H9 (cell line): ENCODE results near the gene MEG3. TPM values are rescaled to one million over a fixed set of nuclear protein-coding genes. Genes with fewer than 3 reads are reported as not detected.

ENCODE experiments used
- DNase-seq: peaks from one replicate; pipeline ENCODE4 v3.0.0-alpha.2; 2017
- H2AFZ ChIP-seq: one replicate; pipeline ENCODE4 v1.6.1; 2013; ENCODE audit warnings: mild to moderate bottlenecking, low read length, control low read depth, moderate library complexity
- H2AK5ac ChIP-seq: 2 replicates; pipeline ENCODE4 v1.6.1; 2013; ENCODE audit warnings: low read length, control low read depth, mixed read lengths; ENCODE audit not compliant: insufficient read length
- H2BK120ac ChIP-seq: one replicate; pipeline ENCODE4 v1.6.1; 2013; ENCODE audit warnings: low read depth, mild to moderate bottlenecking, low read length, control low read depth, inconsistent platforms; ENCODE audit not compliant: poor library complexity, severe bottlenecking
- H2BK12ac ChIP-seq: 2 replicates; pipeline ENCODE4 v1.6.1; 2013; ENCODE audit warnings: low read length, control low read depth, mixed read lengths, low read depth; ENCODE audit not compliant: insufficient read length
- H2BK15ac ChIP-seq: 2 replicates; pipeline ENCODE4 v1.6.1; 2013; ENCODE audit warnings: low read depth, low read length, control low read depth
- H2BK20ac ChIP-seq: one replicate; pipeline ENCODE4 v1.6.1; 2013; ENCODE audit warnings: low read depth, mild to moderate bottlenecking, low read length, control low read depth, inconsistent platforms; ENCODE audit not compliant: poor library complexity, severe bottlenecking
- H2BK5ac ChIP-seq: 2 replicates; pipeline ENCODE4 v1.6.1; 2013; ENCODE audit warnings: low read length, control low read depth, mixed read lengths; ENCODE audit not compliant: insufficient read length
- H3K14ac ChIP-seq: 2 replicates; pipeline ENCODE4 v1.6.1; 2013; ENCODE audit warnings: low read length, control low read depth; ENCODE audit not compliant: insufficient read depth
- H3K18ac ChIP-seq: 2 replicates; pipeline ENCODE4 v1.6.1; 2013; ENCODE audit warnings: low read depth, mild to moderate bottlenecking, mixed read lengths, low read length, control low read depth; ENCODE audit not compliant: insufficient read length
- H3K23ac ChIP-seq: 2 replicates; pipeline ENCODE4 v1.6.1; 2013; ENCODE audit warnings: low read length, control low read depth, mixed read lengths, low read depth; ENCODE audit not compliant: insufficient read length
- H3K23me2 ChIP-seq: 2 replicates; pipeline ENCODE4 v1.6.1; 2013; ENCODE audit warnings: low read depth, mild to moderate bottlenecking, mixed read lengths, low read length, control low read depth; ENCODE audit not compliant: insufficient read length, poor library complexity, severe bottlenecking
- H3K27ac ChIP-seq: 2 replicates; pipeline ENCODE4 v1.5.1; 2013; ENCODE audit warnings: low read length, control low read depth, mixed read lengths, low read depth; ENCODE audit not compliant: insufficient read length
- H3K27me3 ChIP-seq: 2 replicates; pipeline ENCODE4 v1.6.1; 2013; ENCODE audit warnings: low read length, control low read depth, inconsistent platforms; ENCODE audit not compliant: insufficient read depth
- H3K4ac ChIP-seq: 2 replicates; pipeline ENCODE4 v1.6.1; 2013; ENCODE audit warnings: low read depth, mild to moderate bottlenecking, control low read depth, inconsistent platforms, low read length, moderate library complexity
- H3K4me1 ChIP-seq: 2 replicates; pipeline ENCODE4 v1.6.1; 2013; ENCODE audit warnings: low read length, control low read depth, inconsistent platforms; ENCODE audit not compliant: insufficient read depth
- H3K4me2 ChIP-seq: 2 replicates; pipeline ENCODE4 v1.6.1; 2013; ENCODE audit warnings: low read length, control low read depth, mixed read lengths; ENCODE audit not compliant: insufficient read length, insufficient read depth
- H3K56ac ChIP-seq: 2 replicates; pipeline ENCODE4 v1.6.1; 2013; ENCODE audit warnings: low read depth, mild to moderate bottlenecking, mixed read lengths, low read length, control low read depth; ENCODE audit not compliant: insufficient read length
- H3K79me1 ChIP-seq: 2 replicates; pipeline ENCODE4 v1.6.1; 2013; ENCODE audit warnings: low read depth, mild to moderate bottlenecking, moderate library complexity, low read length, control low read depth, inconsistent platforms; ENCODE audit not compliant: insufficient read depth, poor library complexity, severe bottlenecking
- H3K79me2 ChIP-seq: 2 replicates; pipeline ENCODE4 v1.6.1; 2013; ENCODE audit warnings: low read length, control low read depth, inconsistent platforms; ENCODE audit not compliant: insufficient read depth
- H3K9ac ChIP-seq: 2 replicates; pipeline ENCODE4 v1.6.1; 2013; ENCODE audit warnings: low read length, control low read depth, mixed read lengths; ENCODE audit not compliant: insufficient read length; ENCODE audit errors: extremely low read depth
- H3K9me3 ChIP-seq: one replicate; pipeline ENCODE4 v1.6.1; 2013; ENCODE audit warnings: low read depth, low read length, inconsistent platforms; ENCODE audit not compliant: control insufficient read depth
- H3T11ph ChIP-seq: one replicate; pipeline ENCODE4 v1.6.1; 2013; ENCODE audit warnings: mild to moderate bottlenecking, low read length, control low read depth, inconsistent platforms
- H4K20me1 ChIP-seq: one replicate; pipeline ENCODE4 v1.6.1; 2013; ENCODE audit not compliant: control insufficient read depth, insufficient read length, insufficient read depth
- H4K5ac ChIP-seq: 2 replicates; pipeline ENCODE4 v1.6.1; 2013; ENCODE audit warnings: low read depth, mild to moderate bottlenecking, mixed read lengths, low read length, control low read depth; ENCODE audit not compliant: insufficient read length
- H4K8ac ChIP-seq: replicated peaks from 2 replicates; pipeline ENCODE4 v1.6.1; 2013; ENCODE audit warnings: low read length, control low read depth, mixed read lengths, low read depth; ENCODE audit not compliant: insufficient read length
- H4K91ac ChIP-seq: 2 replicates; pipeline ENCODE4 v1.6.1; 2013; ENCODE audit warnings: low read depth, mild to moderate bottlenecking, moderate library complexity, mixed read lengths, low read length, control low read depth; ENCODE audit not compliant: insufficient read length
- H3K27ac Mint-ChIP-seq, 3 experiments: 2 replicates in 2 of 3; 3 replicates in 1 of 3; pipeline ENCODE4 v1.8.0; 2020 to 2021; ENCODE audit warnings: mixed read lengths in 3 of 3, mild to moderate bottlenecking in 1 of 3, moderate library complexity in 1 of 3
- H3K27me3 Mint-ChIP-seq: 2 replicates; pipeline ENCODE4 v1.8.0; 2021; ENCODE audit warnings: low read depth, mild to moderate bottlenecking, moderate library complexity, mixed read lengths
- H3K36me3 Mint-ChIP-seq, 3 experiments: 2 replicates in 2 of 3; 3 replicates in 1 of 3; pipeline ENCODE4 v1.8.0; 2020 to 2021; ENCODE audit warnings: low read depth in 3 of 3, mixed read lengths in 3 of 3; ENCODE audit not compliant: insufficient read depth in 1 of 3
- H3K4me1 Mint-ChIP-seq, 2 experiments: 2 replicates each; pipeline ENCODE4 v1.8.0; 2020; ENCODE audit warnings: mixed read lengths in 2 of 2
- H3K4me3 Mint-ChIP-seq, 2 experiments: 2 replicates in 1 of 2; 3 replicates in 1 of 2; pipeline ENCODE4 v1.8.0; 2020 to 2021; ENCODE audit warnings: mild to moderate bottlenecking in 2 of 2, mixed read lengths in 2 of 2, moderate library complexity in 1 of 2
- H3K9me3 Mint-ChIP-seq, 2 experiments: 2 replicates in 1 of 2; 3 replicates in 1 of 2; pipeline ENCODE4 v1.8.0; 2020; ENCODE audit warnings: mild to moderate bottlenecking in 2 of 2, mixed read lengths in 2 of 2, moderate library complexity in 1 of 2
- WGBS: extraction: QIAGEN DNeasy Blood & Tissue Kit; methylation state at CpG from one replicate; pipeline ENCODE4 v1.1.7; 2013; ENCODE audit warnings: missing lambda C conversion rate, low lambda C conversion rate, mixed read lengths; ENCODE audit not compliant: insufficient read length; ENCODE audit errors: extremely low coverage; 5-methylcytosine and 5-hydroxymethylcytosine counted together
- total RNA-seq: library from RNA; stranded (reverse); gene quantifications from 2 replicates; pipeline ENCODE4 v1.2.1, GENCODE V29; 2021
- TF ChIP-seq, protein P1 (sequence below): fragments of 200-600 bp; sonication (generic); conservative IDR thresholded peaks from 3 replicates; pipeline ENCODE4 v1.8.0; 2021; ENCODE audit warnings: antibody characterized with exemption, mild to moderate bottlenecking

MEG3 gene
- total RNA-seq, 1 experiment from 2014 or later = 0.52 TPM

DNA sequence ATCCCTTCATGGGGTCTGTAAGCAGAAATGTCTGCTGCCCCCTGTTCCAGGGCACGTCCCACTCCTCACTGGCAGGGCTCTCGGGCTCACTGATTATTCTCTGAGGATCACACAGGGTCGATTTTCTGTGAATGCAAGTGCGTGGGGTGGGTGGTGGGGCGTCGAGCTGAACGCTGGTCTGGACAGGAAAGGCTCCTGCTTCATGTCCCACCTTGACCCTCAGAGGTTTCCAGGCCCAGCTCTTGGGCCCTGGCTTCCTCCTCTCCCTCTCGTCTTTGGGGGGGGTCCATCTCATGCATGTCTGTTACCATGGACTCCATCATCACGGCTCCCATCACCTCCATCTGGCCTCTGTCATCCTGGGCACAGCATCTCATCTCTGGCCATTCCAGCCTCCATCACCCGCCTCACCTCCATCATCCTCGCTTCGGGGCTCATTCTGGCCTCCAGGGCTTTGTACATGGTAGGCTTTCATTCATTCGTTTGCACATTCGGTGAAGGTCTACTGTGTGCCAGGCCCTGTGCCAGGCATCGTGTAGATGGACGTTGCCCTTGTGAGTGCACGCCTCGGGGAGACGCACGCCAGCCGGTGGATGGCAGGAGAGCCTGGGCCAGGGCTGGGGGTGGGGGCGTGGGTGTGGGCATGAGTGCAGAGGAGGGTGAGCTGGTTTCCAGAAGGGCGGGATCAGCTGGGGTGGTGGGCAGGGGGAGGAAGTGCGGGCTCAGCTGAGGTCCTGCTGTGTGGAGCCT lies 42.9 kb downstream of the MEG3 start:
- H4K91ac ChIP-seq = no peak overlapping the region
- H2BK120ac ChIP-seq = no peak overlapping the region
- H3K4me1 Mint-ChIP-seq = no peaks in the 10 kb centered on the region
- WGBS = no CpG with 5 or more reads among the region's 24 CpGs
- no peak overlapping the region for H2BK12ac ChIP-seq
- peaks cover 0 to 3% (median 0%) of the 10 kb centered on the region in 3 experiments; a peak in 1 of 7 replicates for H3K36me3 Mint-ChIP-seq
- no peak overlapping the region for H3K14ac ChIP-seq
- no peak overlapping the region for H3K23ac ChIP-seq
- peak overlapping the region; percentile 33 for H3K18ac ChIP-seq
- no peak overlapping the region for H2AFZ ChIP-seq
- H3K79me1 ChIP-seq = no peaks in the 10 kb centered on the region
- DNase-seq = no peak
- H3K9me3 Mint-ChIP-seq = peaks cover 9 to 11% of the 10 kb centered on the region in 2 experiments; a peak in 4 of 5 replicates
- no peak overlapping the region for H4K5ac ChIP-seq
- no peaks in the 10 kb centered on the region for H3K27me3 ChIP-seq
- H3K27ac Mint-ChIP-seq = no peak overlapping the region; a peak in 1 of 7 replicates
- H3K9me3 ChIP-seq = no peaks in the 10 kb centered on the region
- H4K20me1 ChIP-seq = no peaks in the 10 kb centered on the region
- H3K4ac ChIP-seq = no peak overlapping the region
- no peak overlapping the region for H2BK5ac ChIP-seq
- no peaks in the 10 kb centered on the region for H3K23me2 ChIP-seq
- H2BK20ac ChIP-seq = no peak overlapping the region
- H3K4me3 Mint-ChIP-seq = no peak overlapping the region
- H3K56ac ChIP-seq = no peak overlapping the region
- no peak overlapping the region for H2BK15ac ChIP-seq
- TF ChIP-seq, protein P1, sequence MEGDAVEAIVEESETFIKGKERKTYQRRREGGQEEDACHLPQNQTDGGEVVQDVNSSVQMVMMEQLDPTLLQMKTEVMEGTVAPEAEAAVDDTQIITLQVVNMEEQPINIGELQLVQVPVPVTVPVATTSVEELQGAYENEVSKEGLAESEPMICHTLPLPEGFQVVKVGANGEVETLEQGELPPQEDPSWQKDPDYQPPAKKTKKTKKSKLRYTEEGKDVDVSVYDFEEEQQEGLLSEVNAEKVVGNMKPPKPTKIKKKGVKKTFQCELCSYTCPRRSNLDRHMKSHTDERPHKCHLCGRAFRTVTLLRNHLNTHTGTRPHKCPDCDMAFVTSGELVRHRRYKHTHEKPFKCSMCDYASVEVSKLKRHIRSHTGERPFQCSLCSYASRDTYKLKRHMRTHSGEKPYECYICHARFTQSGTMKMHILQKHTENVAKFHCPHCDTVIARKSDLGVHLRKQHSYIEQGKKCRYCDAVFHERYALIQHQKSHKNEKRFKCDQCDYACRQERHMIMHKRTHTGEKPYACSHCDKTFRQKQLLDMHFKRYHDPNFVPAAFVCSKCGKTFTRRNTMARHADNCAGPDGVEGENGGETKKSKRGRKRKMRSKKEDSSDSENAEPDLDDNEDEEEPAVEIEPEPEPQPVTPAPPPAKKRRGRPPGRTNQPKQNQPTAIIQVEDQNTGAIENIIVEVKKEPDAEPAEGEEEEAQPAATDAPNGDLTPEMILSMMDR = no peak
- no peak overlapping the region for H3T11ph ChIP-seq
- no peak overlapping the region for H3K27ac ChIP-seq
- no peak overlapping the region for H2AK5ac ChIP-seq
- no peak overlapping the region for H4K8ac ChIP-seq
- H3K4me2 ChIP-seq = no peak overlapping the region
- no peaks in the 10 kb centered on the region for H3K79me2 ChIP-seq
- peaks cover 7% of the 10 kb centered on the region for H3K27me3 Mint-ChIP-seq
- no peak overlapping the region for H3K9ac ChIP-seq
- no peaks in the 10 kb centered on the region for H3K4me1 ChIP-seq
